Astrocyte (in vitro differentiated cells and primary cell): ENCODE measurements around the gene CCNI2. TPM values are rescaled to one million over a fixed set of nuclear protein-coding genes. Genes with fewer than 3 reads are reported as not detected.

Experiments used
- DNase-seq: peaks from one replicate; pipeline ENCODE4 v3.0.0-alpha.2; 2010; ENCODE audit warnings: low read depth
- FAIRE-seq: peaks from 2 replicates; lab custom pipeline; 2011; peaks lifted over from hg19 to GRCh38; lab: Jason Lieb, UNC
- H2AFZ ChIP-seq: 2 replicates; pipeline ENCODE4 v1.6.0; 2012; ENCODE audit warnings: low read depth, low read length, inconsistent platforms
- H3K27ac ChIP-seq: 2 replicates; pipeline ENCODE4 v1.5.1; 2011; ENCODE audit warnings: low read depth, low read length, inconsistent platforms
- H3K27me3 ChIP-seq: 2 replicates; pipeline ENCODE4 v1.6.0; 2011; ENCODE audit warnings: low read length, inconsistent platforms; ENCODE audit not compliant: insufficient read depth
- H3K36me3 ChIP-seq: 2 replicates; pipeline ENCODE4 v1.5.1; 2011; ENCODE audit warnings: low read length, inconsistent platforms; ENCODE audit not compliant: insufficient read depth
- H3K4me1 ChIP-seq: 2 replicates; pipeline ENCODE4 v1.5.1; 2011; ENCODE audit warnings: low read length, inconsistent platforms; ENCODE audit not compliant: insufficient read depth
- H3K4me2 ChIP-seq: 2 replicates; pipeline ENCODE4 v1.6.0; 2012; ENCODE audit warnings: low read length, inconsistent platforms
- H3K4me3 ChIP-seq: 2 replicates; pipeline ENCODE4 v1.5.1; 2011; ENCODE audit warnings: low read depth, mild to moderate bottlenecking, low read length, inconsistent platforms; ENCODE audit not compliant: insufficient read depth
- H3K79me2 ChIP-seq: 2 replicates; pipeline ENCODE4 v1.6.0; 2012; ENCODE audit warnings: mild to moderate bottlenecking, low read length, inconsistent platforms; ENCODE audit not compliant: insufficient read depth
- H3K9ac ChIP-seq: 2 replicates; pipeline ENCODE4 v1.6.0; 2012; ENCODE audit warnings: mild to moderate bottlenecking, low read length, inconsistent platforms
- H3K9me3 ChIP-seq: 2 replicates; pipeline ENCODE4 v1.5.1; 2012; ENCODE audit warnings: low read depth, mild to moderate bottlenecking, low read length, inconsistent platforms; ENCODE audit not compliant: insufficient read depth
- H4K20me1 ChIP-seq: 2 replicates; pipeline ENCODE4 v1.6.0; 2012; ENCODE audit warnings: low read length, inconsistent platforms; ENCODE audit not compliant: insufficient read depth
- H3K27ac Mint-ChIP-seq: one replicate; pipeline ENCODE4 v1.8.0; 2021; ENCODE audit warnings: mild to moderate bottlenecking, mixed read lengths; ENCODE audit not compliant: unreplicated experiment
- H3K27me3 Mint-ChIP-seq: one replicate; pipeline ENCODE4 v1.8.0; 2021; ENCODE audit warnings: low read depth, mixed read lengths; ENCODE audit not compliant: unreplicated experiment
- H3K36me3 Mint-ChIP-seq: one replicate; pipeline ENCODE4 v1.8.0; 2021; ENCODE audit warnings: low read depth, mixed read lengths; ENCODE audit not compliant: unreplicated experiment
- H3K4me1 Mint-ChIP-seq: one replicate; pipeline ENCODE4 v1.8.0; 2021; ENCODE audit warnings: low read depth, mixed read lengths; ENCODE audit not compliant: unreplicated experiment
- H3K4me3 Mint-ChIP-seq: one replicate; pipeline ENCODE4 v1.8.0; 2021; ENCODE audit warnings: mild to moderate bottlenecking, moderate library complexity, mixed read lengths; ENCODE audit not compliant: unreplicated experiment
- H3K9me3 Mint-ChIP-seq: one replicate; pipeline ENCODE4 v1.8.0; 2021; ENCODE audit warnings: mild to moderate bottlenecking, mixed read lengths; ENCODE audit not compliant: unreplicated experiment
- CTCF ChIP-seq: IDR thresholded peaks from 2 replicates; pipeline ENCODE4 v1.5.1; 2011; ENCODE audit warnings: low read depth, mild to moderate bottlenecking, inconsistent platforms, low read length, moderate library complexity; ENCODE audit not compliant: insufficient read depth
- EZH2 ChIP-seq: IDR thresholded peaks from 2 replicates; pipeline ENCODE4 v1.6.1; 2012; ENCODE audit warnings: mild to moderate bottlenecking, low read length, inconsistent platforms; ENCODE audit not compliant: insufficient read depth
- total RNA-seq: library from RNA; stranded (reverse); gene quantifications from 2 replicates; pipeline ENCODE4 v1.2.1, GENCODE V29; 2021

The CCNI2 gene
- total RNA-seq, 1 donor from 2014 or later: 0.16 TPM

GRCh38 chr5:132760049-132760420 is 12.8 kb downstream of the CCNI2 start:
- Histone ChIP-seq H3K4me3 (no peak overlapping the region), H4K20me1 (no peaks in the 10 kb centered on the region), H3K27me3 (no peaks in the 10 kb centered on the region), H2AFZ (no peak overlapping the region), H3K27ac (no peak overlapping the region), H3K79me2 (no peaks in the 10 kb centered on the region), H3K9ac (no peak overlapping the region), H3K4me2 (no peak overlapping the region), H3K9me3 (no peaks in the 10 kb centered on the region), H3K36me3 (peaks cover 19% of the 10 kb centered on the region), H3K4me1 (no peaks in the 10 kb centered on the region)
- H3K9me3 Mint-ChIP-seq: no peaks in the 10 kb centered on the region
- H3K36me3 Mint-ChIP-seq: peaks cover 45% of the 10 kb centered on the region
- FAIRE-seq (no peak), DNase-seq (no peak)
- H3K4me1 Mint-ChIP-seq: peaks cover 2% of the 10 kb centered on the region
- no peak overlapping the region for H3K27ac Mint-ChIP-seq
- H3K27me3 Mint-ChIP-seq: no peaks in the 10 kb centered on the region
- TF ChIP-seq CTCF: no peak
- TF ChIP-seq EZH2: no peak
- H3K4me3 Mint-ChIP-seq: no peak overlapping the region

GRCh38 chr5:132760601-132761317 is 13.5 kb downstream of the CCNI2 start:
- H3K27me3 Mint-ChIP-seq: no peaks in the 10 kb centered on the region
- H3K4me3 Mint-ChIP-seq: no peak overlapping the region
- H3K4me1 Mint-ChIP-seq: no peaks in the 10 kb centered on the region
- Histone ChIP-seq H3K4me3 (no peak overlapping the region), H4K20me1 (peaks cover 6% of the 10 kb centered on the region), H3K27ac (no peak overlapping the region), H3K27me3 (no peaks in the 10 kb centered on the region), H3K36me3 (peaks cover 21% of the 10 kb centered on the region), H2AFZ (no peak overlapping the region), H3K9ac (no peak overlapping the region), H3K4me1 (no peaks in the 10 kb centered on the region), H3K79me2 (peaks cover 4% of the 10 kb centered on the region), H3K4me2 (no peak overlapping the region), H3K9me3 (no peaks in the 10 kb centered on the region)
- FAIRE-seq (no peak), DNase-seq (no peak)
- no peak overlapping the region for H3K27ac Mint-ChIP-seq
- TF ChIP-seq EZH2 (no peak), CTCF (no peak)
- H3K9me3 Mint-ChIP-seq: no peaks in the 10 kb centered on the region
- H3K36me3 Mint-ChIP-seq: peaks cover 45% of the 10 kb centered on the region
